Measurements from ENCODE around the gene CACNA1B. TPM values are rescaled to one million over a fixed set of nuclear protein-coding genes. Genes with fewer than 3 reads are reported as not detected.

Gene CACNA1B
- polyA plus RNA-seq, 2 of the 4 experiments (the other 2 are of a cell fraction), result 0.03 to 0.06 TPM

DNA sequence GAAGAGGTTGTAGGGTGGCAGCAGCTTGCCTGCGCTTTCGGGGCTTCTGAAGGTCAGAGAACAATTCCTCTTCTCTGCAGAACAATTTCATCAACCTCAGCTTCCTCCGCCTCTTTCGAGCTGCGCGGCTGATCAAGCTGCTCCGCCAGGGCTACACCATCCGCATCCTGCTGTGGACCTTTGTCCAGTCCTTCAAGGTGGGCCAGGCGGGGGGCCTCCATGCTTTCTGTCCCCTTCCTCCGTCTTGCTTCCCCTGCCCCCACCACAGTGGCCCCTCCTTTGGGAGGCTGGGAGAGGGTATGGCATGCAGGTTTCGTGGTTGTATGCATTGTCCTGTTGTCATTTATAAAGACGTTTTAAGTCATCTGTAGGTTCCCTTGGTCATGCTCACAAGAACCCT lies 195.8 kb downstream of the CACNA1B start:
- FAIRE-seq (no peak), ATAC-seq (no peak), DNase-seq (ENCODE audit: low read depth in 1 of 2, low spot score in 1 of 2) (no peak)
- Histone ChIP-seq H3K4me2 (no peak overlapping the region), H3K4me3 (no peak overlapping the region), H3K27ac (no peak overlapping the region), H3K9me3 (no peaks in the 10 kb centered on the region), H3K4me1 (no peaks in the 10 kb centered on the region)
- POLR2A ChIA-PET, result no interaction called here
- 73% methylated on average over 12 of the region's 12 CpGs for WGBS (ENCODE audit: missing lambda C conversion rate)
- CTCF ChIA-PET, result interaction anchor here (0.6 kb wide), 1 partner anchor 215 kb away, joined by 3 read pairs; no protein-coding TSS in a partner anchor
- no peak for TF ChIP-seq HDAC2 (IDR thresholded peaks at IDR 0.05)
- TF ChIP-seq RCOR1 (IDR thresholded peaks at IDR 0.05; ENCODE audit: low read depth, low read length), result no peak
- TF ChIP-seq FOSB (CRISPR knock-in tag; IDR thresholded peaks at IDR 0.05), result no peak
- TF ChIP-seq, protein P1, sequence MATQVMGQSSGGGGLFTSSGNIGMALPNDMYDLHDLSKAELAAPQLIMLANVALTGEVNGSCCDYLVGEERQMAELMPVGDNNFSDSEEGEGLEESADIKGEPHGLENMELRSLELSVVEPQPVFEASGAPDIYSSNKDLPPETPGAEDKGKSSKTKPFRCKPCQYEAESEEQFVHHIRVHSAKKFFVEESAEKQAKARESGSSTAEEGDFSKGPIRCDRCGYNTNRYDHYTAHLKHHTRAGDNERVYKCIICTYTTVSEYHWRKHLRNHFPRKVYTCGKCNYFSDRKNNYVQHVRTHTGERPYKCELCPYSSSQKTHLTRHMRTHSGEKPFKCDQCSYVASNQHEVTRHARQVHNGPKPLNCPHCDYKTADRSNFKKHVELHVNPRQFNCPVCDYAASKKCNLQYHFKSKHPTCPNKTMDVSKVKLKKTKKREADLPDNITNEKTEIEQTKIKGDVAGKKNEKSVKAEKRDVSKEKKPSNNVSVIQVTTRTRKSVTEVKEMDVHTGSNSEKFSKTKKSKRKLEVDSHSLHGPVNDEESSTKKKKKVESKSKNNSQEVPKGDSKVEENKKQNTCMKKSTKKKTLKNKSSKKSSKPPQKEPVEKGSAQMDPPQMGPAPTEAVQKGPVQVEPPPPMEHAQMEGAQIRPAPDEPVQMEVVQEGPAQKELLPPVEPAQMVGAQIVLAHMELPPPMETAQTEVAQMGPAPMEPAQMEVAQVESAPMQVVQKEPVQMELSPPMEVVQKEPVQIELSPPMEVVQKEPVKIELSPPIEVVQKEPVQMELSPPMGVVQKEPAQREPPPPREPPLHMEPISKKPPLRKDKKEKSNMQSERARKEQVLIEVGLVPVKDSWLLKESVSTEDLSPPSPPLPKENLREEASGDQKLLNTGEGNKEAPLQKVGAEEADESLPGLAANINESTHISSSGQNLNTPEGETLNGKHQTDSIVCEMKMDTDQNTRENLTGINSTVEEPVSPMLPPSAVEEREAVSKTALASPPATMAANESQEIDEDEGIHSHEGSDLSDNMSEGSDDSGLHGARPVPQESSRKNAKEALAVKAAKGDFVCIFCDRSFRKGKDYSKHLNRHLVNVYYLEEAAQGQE (IDR thresholded peaks at IDR 0.05), result no peak
- TF ChIP-seq RFX5 (IDR thresholded peaks at IDR 0.05), result no peak
- no peak for TF ChIP-seq NPAS2 (CRISPR knock-in tag; IDR thresholded peaks at IDR 0.05; ENCODE audit: borderline replicate concordance)
- no peak for TF ChIP-seq EHF (CRISPR knock-in tag; IDR thresholded peaks at IDR 0.05)
- no peak for TF ChIP-seq PHF8 (IDR thresholded peaks at IDR 0.05; ENCODE audit: borderline replicate concordance, low read depth)
- TF ChIP-seq, protein P2, sequence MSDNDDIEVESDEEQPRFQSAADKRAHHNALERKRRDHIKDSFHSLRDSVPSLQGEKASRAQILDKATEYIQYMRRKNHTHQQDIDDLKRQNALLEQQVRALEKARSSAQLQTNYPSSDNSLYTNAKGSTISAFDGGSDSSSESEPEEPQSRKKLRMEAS (IDR thresholded peaks at IDR 0.05), result no peak
- TF ChIP-seq JUN (IDR thresholded peaks at IDR 0.05), result no peak
- no peak for TF ChIP-seq NFE2L2 (conservative IDR thresholded peaks at IDR 0.05; ENCODE audit: low read length)

DNA sequence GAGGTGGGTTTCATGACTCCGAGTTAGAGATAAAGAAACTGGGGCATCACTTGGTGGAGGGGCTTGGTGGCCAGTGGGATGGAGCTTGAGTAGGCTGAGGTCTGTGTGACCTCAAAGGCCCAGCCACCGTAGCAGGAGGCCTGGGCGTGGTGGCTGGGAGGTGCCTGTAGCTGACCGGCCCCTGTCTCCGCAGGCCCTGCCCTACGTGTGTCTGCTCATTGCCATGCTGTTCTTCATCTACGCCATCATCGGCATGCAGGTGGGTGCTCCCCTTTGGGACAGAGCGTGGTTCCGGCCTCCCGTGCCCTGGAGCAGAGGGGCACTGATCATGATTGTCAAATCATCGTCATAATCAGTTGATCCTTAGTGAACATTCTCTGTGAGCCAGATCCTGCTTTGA lies 196.2 kb downstream of the CACNA1B start:
- no peak for FAIRE-seq
- Histone ChIP-seq H3K4me2 (no peak overlapping the region), H3K27ac (no peak overlapping the region), H3K9me3 (no peaks in the 10 kb centered on the region), H3K4me1 (no peaks in the 10 kb centered on the region), H3K4me3 (no peak overlapping the region)
- no peak for ATAC-seq
- TF ChIP-seq MAFK (IDR thresholded peaks at IDR 0.05; ENCODE audit: partially characterized antibody), result no peak
- TF ChIP-seq EHMT2 (IDR thresholded peaks at IDR 0.05; ENCODE audit: low read depth), result no peak
- no peak for TF ChIP-seq MAZ (IDR thresholded peaks at IDR 0.05; ENCODE audit: borderline replicate concordance, low read depth, low read length)
- TF ChIP-seq, protein P1 (IDR thresholded peaks at IDR 0.05), result no peak
- TF ChIP-seq, protein P3, sequence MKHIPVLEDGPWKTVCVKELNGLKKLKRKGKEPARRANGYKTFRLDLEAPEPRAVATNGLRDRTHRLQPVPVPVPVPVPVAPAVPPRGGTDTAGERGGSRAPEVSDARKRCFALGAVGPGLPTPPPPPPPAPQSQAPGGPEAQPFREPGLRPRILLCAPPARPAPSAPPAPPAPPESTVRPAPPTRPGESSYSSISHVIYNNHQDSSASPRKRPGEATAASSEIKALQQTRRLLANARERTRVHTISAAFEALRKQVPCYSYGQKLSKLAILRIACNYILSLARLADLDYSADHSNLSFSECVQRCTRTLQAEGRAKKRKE (CRISPR knock-in tag; IDR thresholded peaks at IDR 0.05; ENCODE audit: low read depth), result no peak
- TF ChIP-seq, protein P4, sequence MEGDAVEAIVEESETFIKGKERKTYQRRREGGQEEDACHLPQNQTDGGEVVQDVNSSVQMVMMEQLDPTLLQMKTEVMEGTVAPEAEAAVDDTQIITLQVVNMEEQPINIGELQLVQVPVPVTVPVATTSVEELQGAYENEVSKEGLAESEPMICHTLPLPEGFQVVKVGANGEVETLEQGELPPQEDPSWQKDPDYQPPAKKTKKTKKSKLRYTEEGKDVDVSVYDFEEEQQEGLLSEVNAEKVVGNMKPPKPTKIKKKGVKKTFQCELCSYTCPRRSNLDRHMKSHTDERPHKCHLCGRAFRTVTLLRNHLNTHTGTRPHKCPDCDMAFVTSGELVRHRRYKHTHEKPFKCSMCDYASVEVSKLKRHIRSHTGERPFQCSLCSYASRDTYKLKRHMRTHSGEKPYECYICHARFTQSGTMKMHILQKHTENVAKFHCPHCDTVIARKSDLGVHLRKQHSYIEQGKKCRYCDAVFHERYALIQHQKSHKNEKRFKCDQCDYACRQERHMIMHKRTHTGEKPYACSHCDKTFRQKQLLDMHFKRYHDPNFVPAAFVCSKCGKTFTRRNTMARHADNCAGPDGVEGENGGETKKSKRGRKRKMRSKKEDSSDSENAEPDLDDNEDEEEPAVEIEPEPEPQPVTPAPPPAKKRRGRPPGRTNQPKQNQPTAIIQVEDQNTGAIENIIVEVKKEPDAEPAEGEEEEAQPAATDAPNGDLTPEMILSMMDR (IDR thresholded peaks at IDR 0.05), result no peak
- TF ChIP-seq EP300 (IDR thresholded peaks at IDR 0.05), result no peak
- no peak for TF ChIP-seq EHF (CRISPR knock-in tag; IDR thresholded peaks at IDR 0.05)
- TF ChIP-seq NR3C1 (IDR thresholded peaks at IDR 0.05), result no peak
- TF ChIP-seq SMC3 (IDR thresholded peaks at IDR 0.05), result no peak
- TF ChIP-seq, protein P5, sequence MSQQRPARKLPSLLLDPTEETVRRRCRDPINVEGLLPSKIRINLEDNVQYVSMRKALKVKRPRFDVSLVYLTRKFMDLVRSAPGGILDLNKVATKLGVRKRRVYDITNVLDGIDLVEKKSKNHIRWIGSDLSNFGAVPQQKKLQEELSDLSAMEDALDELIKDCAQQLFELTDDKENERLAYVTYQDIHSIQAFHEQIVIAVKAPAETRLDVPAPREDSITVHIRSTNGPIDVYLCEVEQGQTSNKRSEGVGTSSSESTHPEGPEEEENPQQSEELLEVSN (IDR thresholded peaks at IDR 0.05; ENCODE audit: borderline replicate concordance, low read depth), result no peak
- WGBS (ENCODE audit: missing lambda C conversion rate), result 74% methylated on average over 12 of the region's 12 CpGs
- POLR2A ChIA-PET, result no interaction called here
- no peak for DNase-seq (ENCODE audit: low read depth in 1 of 2, low spot score in 1 of 2)
- CTCF ChIA-PET, result no interaction called here
